ENCODE measurements around the gene LCE2B. TPM values are rescaled to one million over a fixed set of nuclear protein-coding genes. Genes with fewer than 3 reads are reported as not detected.
A peak's percentile ranks its signal among the peaks of the same experiment; 100 is the strongest.
"Not testable (repeated sequence)": the region's sequence is repeated elsewhere in the genome, so short reads cannot be mapped to it uniquely, and the experiment has no call there.

Gene LCE2B
- total RNA-seq, 1 donor from 2014 or later = not detected

GRCh38 chr1:152654110-152654509 is 31.8 kb upstream of the LCE2B start:
- H3K27ac Mint-ChIP-seq (ENCODE audit: unreplicated experiment) = no peak overlapping the region
- H3K4me3 Mint-ChIP-seq (ENCODE audit: unreplicated experiment) = no peak overlapping the region
- DNase-seq (ENCODE audit: low spot score) = peak; percentile 82
- peaks cover 1% of the 10 kb centered on the region for H3K27me3 Mint-ChIP-seq (ENCODE audit: unreplicated experiment)
- peak; percentile 75 for TF ChIP-seq CTCF (IDR thresholded peaks at IDR 0.05; ENCODE audit: unreplicated experiment)
- H3K4me1 Mint-ChIP-seq (ENCODE audit: unreplicated experiment) = peaks cover 2% of the 10 kb centered on the region
- no peaks in the 10 kb centered on the region for H3K36me3 Mint-ChIP-seq (ENCODE audit: low read depth, unreplicated experiment)
- H3K9me3 Mint-ChIP-seq (ENCODE audit: unreplicated experiment) = no peaks in the 10 kb centered on the region

GRCh38 chr1:152656459-152656858 is 29.5 kb upstream of the LCE2B start:
- DNase-seq (ENCODE audit: low spot score) = no peak
- TF ChIP-seq CTCF (IDR thresholded peaks at IDR 0.05; ENCODE audit: unreplicated experiment) = no peak
- no peak overlapping the region for H3K27ac Mint-ChIP-seq (ENCODE audit: unreplicated experiment)
- no peak overlapping the region for H3K4me3 Mint-ChIP-seq (ENCODE audit: unreplicated experiment)
- no peaks in the 10 kb centered on the region for H3K36me3 Mint-ChIP-seq (ENCODE audit: low read depth, unreplicated experiment)
- H3K27me3 Mint-ChIP-seq (ENCODE audit: unreplicated experiment) = peaks cover 1% of the 10 kb centered on the region
- H3K4me1 Mint-ChIP-seq (ENCODE audit: unreplicated experiment) = peaks cover 2% of the 10 kb centered on the region
- no peaks in the 10 kb centered on the region for H3K9me3 Mint-ChIP-seq (ENCODE audit: unreplicated experiment)

GRCh38 chr1:152657677-152658076 is 28.2 kb upstream of the LCE2B start:
- H3K4me3 Mint-ChIP-seq (ENCODE audit: unreplicated experiment) = no peak overlapping the region
- peaks cover 2% of the 10 kb centered on the region for H3K4me1 Mint-ChIP-seq (ENCODE audit: unreplicated experiment)
- H3K9me3 Mint-ChIP-seq (ENCODE audit: unreplicated experiment) = no peaks in the 10 kb centered on the region
- H3K27me3 Mint-ChIP-seq (ENCODE audit: unreplicated experiment) = peaks cover 1% of the 10 kb centered on the region
- no peaks in the 10 kb centered on the region for H3K36me3 Mint-ChIP-seq (ENCODE audit: low read depth, unreplicated experiment)
- no peak for TF ChIP-seq CTCF (IDR thresholded peaks at IDR 0.05; ENCODE audit: unreplicated experiment)
- no peak for DNase-seq (ENCODE audit: low spot score)
- no peak overlapping the region for H3K27ac Mint-ChIP-seq (ENCODE audit: unreplicated experiment)

GRCh38 chr1:152658649-152659048 is 27.3 kb upstream of the LCE2B start:
- H3K9me3 Mint-ChIP-seq (ENCODE audit: unreplicated experiment) = no peaks in the 10 kb centered on the region
- peaks cover 2% of the 10 kb centered on the region for H3K4me1 Mint-ChIP-seq (ENCODE audit: unreplicated experiment)
- no peak for DNase-seq (ENCODE audit: low spot score)
- H3K4me3 Mint-ChIP-seq (ENCODE audit: unreplicated experiment) = no peak overlapping the region
- no peak for TF ChIP-seq CTCF (IDR thresholded peaks at IDR 0.05; ENCODE audit: unreplicated experiment)
- H3K27ac Mint-ChIP-seq (ENCODE audit: unreplicated experiment) = no peak overlapping the region
- peaks cover 1% of the 10 kb centered on the region for H3K27me3 Mint-ChIP-seq (ENCODE audit: unreplicated experiment)
- no peaks in the 10 kb centered on the region for H3K36me3 Mint-ChIP-seq (ENCODE audit: low read depth, unreplicated experiment)

- no peak within 1 kb of the TSS for H3K4me3 Mint-ChIP-seq (ENCODE audit: unreplicated experiment)
- no peak for TF ChIP-seq CTCF (IDR thresholded peaks at IDR 0.05; ENCODE audit: unreplicated experiment)
- H3K27ac Mint-ChIP-seq (ENCODE audit: unreplicated experiment) = no peak within 1 kb of the TSS
- no peaks in the 10 kb centered on the region for H3K9me3 Mint-ChIP-seq (ENCODE audit: unreplicated experiment)
- no peak for DNase-seq (ENCODE audit: low spot score)
- H3K4me1 Mint-ChIP-seq (ENCODE audit: unreplicated experiment) = no peaks in the 10 kb centered on the region
- peaks cover 1% of the 10 kb centered on the region for H3K27me3 Mint-ChIP-seq (ENCODE audit: unreplicated experiment)
- no peaks in the 10 kb centered on the region for H3K36me3 Mint-ChIP-seq (ENCODE audit: low read depth, unreplicated experiment)
These were observed 22.8 kb upstream of the LCE2B start, which contains the start of gene LCE2D for GRCh38 chr1:152663098-152663497. TSS of gene LCE2D (plus strand) at chr1:152663380. CDS start at chr1:152664106, 726 bp downstream.

GRCh38 chr1:152666171-152666570 is 19.8 kb upstream of the LCE2B start:
- not testable (repeated sequence) for H3K4me3 Mint-ChIP-seq (ENCODE audit: unreplicated experiment); H3K27ac Mint-ChIP-seq (ENCODE audit: unreplicated experiment); H3K36me3 Mint-ChIP-seq (ENCODE audit: low read depth, unreplicated experiment); DNase-seq (ENCODE audit: low spot score); H3K27me3 Mint-ChIP-seq (ENCODE audit: unreplicated experiment); H3K9me3 Mint-ChIP-seq (ENCODE audit: unreplicated experiment); H3K4me1 Mint-ChIP-seq (ENCODE audit: unreplicated experiment)

Measured in endothelial cell (in vitro differentiated cells).